Midbrain (tissue), 1 donor: ENCODE results near the gene IL10RA.

Experiments
- DNase-seq: peaks from one replicate; lab custom pipeline; 2025; lab: John Stamatoyannopoulos, UW

The IL10RA gene

GRCh38 chr11:118046964-118047700 lies 60.9 kb downstream of the IL10RA start:
- no peak for DNase-seq

DNA sequence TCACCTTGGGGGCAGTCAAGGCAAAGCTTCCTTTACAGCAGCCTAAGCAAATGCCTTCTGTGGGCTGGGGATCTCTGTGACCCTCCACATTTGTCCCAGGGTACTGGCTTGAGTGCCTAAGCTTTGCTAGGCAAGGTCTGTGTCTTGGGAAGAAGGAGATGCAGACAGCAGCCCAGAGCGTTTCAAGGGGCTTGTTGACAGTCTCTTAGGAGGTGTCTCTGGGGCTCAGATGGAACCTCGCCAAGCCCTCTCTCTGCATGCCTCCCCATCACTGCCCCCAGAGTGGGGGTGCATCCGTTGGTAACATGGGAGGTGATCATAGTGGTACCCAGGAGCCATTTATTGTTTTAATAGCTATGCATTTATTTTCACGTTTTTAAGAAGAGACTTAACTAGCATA lies 61.6 kb downstream of the IL10RA start:
- DNase-seq = no peak

- no peak for DNase-seq
Observed at GRCh38 chr11:118048472-118049370, 62.5 kb downstream of the IL10RA start.

GRCh38 chr11:118049771-118050170 lies 63.6 kb downstream of the IL10RA start:
- DNase-seq = no peak

DNA sequence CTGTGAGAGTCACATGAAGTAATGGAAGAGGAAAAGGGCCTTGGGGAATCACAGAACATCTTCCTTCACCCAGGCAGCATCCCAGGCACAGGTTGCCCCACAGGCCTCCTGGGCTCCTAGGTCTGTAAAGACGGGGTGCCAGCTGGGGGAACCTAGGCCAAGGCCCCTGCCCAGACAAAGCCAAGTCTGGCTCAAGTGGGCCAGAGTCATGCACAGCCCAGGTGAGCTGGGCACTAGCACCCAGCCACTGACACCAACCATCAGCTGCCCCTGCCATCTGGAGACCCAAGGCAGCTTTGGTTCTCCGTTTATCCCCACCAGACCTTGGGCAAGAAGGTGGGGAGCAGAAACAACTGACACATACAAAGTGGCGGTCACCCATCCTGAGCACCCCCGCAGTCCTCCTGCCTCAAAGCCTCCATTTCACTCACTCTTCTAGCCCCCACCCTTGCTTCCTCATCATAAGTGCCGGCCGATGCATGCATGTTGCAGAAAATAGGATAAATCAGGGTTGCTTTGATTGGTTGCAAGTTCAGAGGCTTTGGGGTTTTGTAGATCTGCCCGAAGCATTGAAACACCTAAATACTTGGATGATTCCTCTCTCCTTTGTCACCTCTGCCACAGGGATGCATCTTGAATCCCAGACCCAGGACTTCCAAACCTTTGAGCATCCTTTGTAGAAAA lies 64.2 kb downstream of the IL10RA start:
- DNase-seq = no peak
